ENCODE data around the gene NTN3.

NTN3 gene

DNA sequence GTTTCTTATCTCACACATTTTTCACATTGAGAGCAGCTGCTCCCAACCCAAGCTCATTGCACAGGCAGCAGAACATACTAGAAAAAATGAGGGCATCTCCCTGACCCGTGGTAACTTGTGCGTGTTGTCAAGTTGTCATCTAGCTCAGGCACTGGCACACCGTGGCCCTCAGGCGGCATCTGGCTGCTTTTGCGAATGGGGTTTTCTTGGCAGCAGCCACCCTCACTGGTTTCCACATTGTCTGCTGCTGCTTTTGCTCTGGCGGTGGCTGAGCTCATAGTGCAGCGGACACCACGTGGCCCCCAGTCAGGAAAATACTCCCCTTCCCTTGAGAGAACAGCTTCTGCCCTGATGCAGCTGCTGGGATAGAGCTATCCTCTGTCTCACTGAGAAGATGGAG is 20.6 kb upstream of the NTN3 start:
- H3K9me3 ChIP-seq (ENCODE audit: severe bottlenecking) = no peaks in the 10 kb centered on the region
- H3K27me3 ChIP-seq (ENCODE audit: insufficient read depth, low read depth, severe bottlenecking) = no peaks in the 10 kb centered on the region
- peaks cover 90% of the 10 kb centered on the region for H3K36me3 ChIP-seq
- DNase-seq = no peak
- H3K27ac ChIP-seq = no peak overlapping the region
- TF ChIP-seq, protein P1, sequence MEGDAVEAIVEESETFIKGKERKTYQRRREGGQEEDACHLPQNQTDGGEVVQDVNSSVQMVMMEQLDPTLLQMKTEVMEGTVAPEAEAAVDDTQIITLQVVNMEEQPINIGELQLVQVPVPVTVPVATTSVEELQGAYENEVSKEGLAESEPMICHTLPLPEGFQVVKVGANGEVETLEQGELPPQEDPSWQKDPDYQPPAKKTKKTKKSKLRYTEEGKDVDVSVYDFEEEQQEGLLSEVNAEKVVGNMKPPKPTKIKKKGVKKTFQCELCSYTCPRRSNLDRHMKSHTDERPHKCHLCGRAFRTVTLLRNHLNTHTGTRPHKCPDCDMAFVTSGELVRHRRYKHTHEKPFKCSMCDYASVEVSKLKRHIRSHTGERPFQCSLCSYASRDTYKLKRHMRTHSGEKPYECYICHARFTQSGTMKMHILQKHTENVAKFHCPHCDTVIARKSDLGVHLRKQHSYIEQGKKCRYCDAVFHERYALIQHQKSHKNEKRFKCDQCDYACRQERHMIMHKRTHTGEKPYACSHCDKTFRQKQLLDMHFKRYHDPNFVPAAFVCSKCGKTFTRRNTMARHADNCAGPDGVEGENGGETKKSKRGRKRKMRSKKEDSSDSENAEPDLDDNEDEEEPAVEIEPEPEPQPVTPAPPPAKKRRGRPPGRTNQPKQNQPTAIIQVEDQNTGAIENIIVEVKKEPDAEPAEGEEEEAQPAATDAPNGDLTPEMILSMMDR (IDR thresholded peaks at IDR 0.05; ENCODE audit: low read depth, low read length) = no peak
- H3K4me3 ChIP-seq (ENCODE audit: low read depth, low read length) = no peak overlapping the region

DNA sequence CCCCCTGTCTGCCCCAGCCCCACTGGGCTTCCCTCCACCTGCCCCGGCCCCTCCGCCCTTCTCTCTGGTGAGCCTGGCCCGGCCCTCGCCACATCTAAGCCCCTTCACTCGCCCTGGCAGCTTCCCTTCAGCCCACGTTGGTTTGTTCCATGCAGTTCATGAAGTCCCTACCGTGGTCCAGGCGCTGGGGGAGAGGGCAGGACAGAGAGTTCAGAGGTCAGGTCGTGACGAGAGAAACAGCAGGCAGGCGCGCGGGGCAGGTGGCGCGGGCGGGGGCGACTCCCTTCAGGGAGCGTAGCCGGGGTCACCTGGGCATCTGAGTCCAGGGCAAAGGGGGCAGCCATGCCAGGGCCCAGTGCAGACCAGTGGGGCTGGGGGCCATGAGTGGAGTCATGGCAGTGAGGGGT is 20.1 kb upstream of the NTN3 start:
- Histone ChIP-seq H3K27me3 (ENCODE audit: insufficient read depth, low read depth, severe bottlenecking) (no peaks in the 10 kb centered on the region), H3K9me3 (ENCODE audit: severe bottlenecking) (no peaks in the 10 kb centered on the region), H3K36me3 (peaks cover 90% of the 10 kb centered on the region), H3K4me3 (ENCODE audit: low read depth, low read length) (no peak overlapping the region), H3K27ac (no peak overlapping the region)
- no peak for DNase-seq
- TF ChIP-seq, protein P1 (IDR thresholded peaks at IDR 0.05; ENCODE audit: low read depth, low read length) = no peak

DNA sequence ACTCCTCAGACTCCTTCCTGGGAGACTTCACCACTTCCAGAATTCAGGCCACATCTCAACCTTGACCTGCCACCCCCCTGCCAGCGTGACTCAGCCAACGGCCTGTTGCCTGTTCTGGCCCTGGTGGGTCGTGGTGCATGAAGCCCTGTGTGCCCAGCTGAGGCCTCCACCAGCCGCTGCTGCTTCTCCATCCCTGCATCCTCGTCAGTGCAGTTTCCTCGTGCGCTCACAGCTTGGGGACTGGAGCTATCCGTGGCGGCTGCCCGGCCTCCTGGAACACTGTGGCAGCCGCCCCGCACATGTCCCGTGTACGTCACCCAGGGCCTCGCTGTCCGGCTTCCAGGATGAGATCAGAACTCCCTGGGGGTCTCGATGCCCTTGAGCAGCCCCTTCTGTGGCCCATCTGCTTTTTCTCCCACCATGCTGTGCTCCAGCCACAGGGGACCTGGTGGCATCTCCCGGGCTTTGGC is 19.2 kb upstream of the NTN3 start:
- H3K27ac ChIP-seq = no peak overlapping the region

DNA sequence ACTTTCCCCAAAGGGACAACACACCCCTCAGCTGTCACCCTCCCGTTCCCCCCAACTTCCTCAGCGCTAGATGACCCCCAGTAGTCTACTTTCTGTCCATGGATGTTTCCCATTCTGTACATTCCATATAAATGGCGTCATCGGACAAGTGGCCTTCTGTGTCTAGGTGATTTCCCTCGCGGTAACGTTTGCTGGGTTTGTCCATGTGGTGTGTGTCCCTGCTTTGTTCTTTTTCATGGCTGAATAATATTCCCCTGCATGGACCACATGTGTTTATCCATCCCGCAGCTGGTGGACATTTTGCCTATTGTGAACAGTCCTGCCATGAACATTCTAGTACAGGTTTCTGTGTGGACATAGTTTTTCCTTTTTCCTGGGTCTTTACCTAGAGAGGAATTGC is 18.4 kb upstream of the NTN3 start:
- no peak for DNase-seq
- TF ChIP-seq, protein P1 (IDR thresholded peaks at IDR 0.05; ENCODE audit: low read depth, low read length) = no peak
- no peak overlapping the region for H3K4me3 ChIP-seq (ENCODE audit: low read depth, low read length)
- no peaks in the 10 kb centered on the region for H3K9me3 ChIP-seq (ENCODE audit: severe bottlenecking)
- H3K36me3 ChIP-seq = peaks cover 90% of the 10 kb centered on the region
- no peaks in the 10 kb centered on the region for H3K27me3 ChIP-seq (ENCODE audit: insufficient read depth, low read depth, severe bottlenecking)
- no peak overlapping the region for H3K27ac ChIP-seq

More for the DNA sequence above, 19.2 kb upstream of the NTN3 start:
- no peak overlapping the region for H3K4me3 ChIP-seq (ENCODE audit: low read depth, low read length)
- peaks cover 90% of the 10 kb centered on the region for H3K36me3 ChIP-seq
- TF ChIP-seq, protein P1 (IDR thresholded peaks at IDR 0.05; ENCODE audit: low read depth, low read length) = no peak
- H3K27me3 ChIP-seq (ENCODE audit: insufficient read depth, low read depth, severe bottlenecking) = no peaks in the 10 kb centered on the region
- DNase-seq = no peak
- H3K9me3 ChIP-seq (ENCODE audit: severe bottlenecking) = no peaks in the 10 kb centered on the region

DNA sequence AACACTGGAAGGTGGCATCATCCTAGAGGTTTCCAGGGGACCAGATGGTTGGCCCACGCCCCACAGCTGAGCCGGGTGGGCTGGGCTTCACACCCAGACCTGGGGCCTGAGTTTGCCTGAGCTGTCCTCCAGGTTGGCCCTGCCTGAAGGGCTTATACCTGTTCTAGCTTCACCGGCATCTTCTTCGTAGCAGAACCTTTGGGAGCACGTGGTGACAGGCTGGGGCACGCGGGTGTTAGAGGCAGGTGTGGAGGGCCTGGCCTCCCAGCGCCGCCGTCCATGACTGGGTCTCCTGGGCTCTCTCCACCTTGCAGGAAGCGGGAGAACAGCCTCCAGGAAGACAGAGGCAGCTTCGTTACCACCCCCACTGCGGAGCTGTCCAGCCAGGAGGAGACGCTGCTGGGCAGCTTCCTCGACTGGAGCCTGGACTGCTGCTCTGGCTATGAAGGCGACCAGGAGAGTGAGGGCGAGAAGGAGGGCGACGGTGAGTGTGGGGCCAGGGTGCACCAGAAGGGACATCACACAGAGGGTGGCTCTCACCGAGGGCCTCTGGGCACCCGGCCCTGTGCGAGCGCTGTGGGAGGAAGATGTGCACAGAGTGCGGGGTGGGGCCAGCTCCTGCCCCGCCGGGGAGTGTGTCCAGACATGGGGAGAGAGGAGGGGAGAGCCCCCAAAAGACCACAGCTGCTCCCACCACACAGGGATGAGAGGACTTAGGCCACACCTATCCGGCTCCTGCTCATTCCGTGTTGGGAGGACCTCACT is 15.8 kb upstream of the NTN3 start:
- Histone ChIP-seq H3K27me3 (ENCODE audit: insufficient read depth, low read depth, severe bottlenecking) (no peaks in the 10 kb centered on the region), H3K4me3 (ENCODE audit: low read depth, low read length) (no peak overlapping the region), H3K27ac (no peak overlapping the region), H3K9me3 (ENCODE audit: severe bottlenecking) (no peaks in the 10 kb centered on the region), H3K36me3 (peaks cover 72% of the 10 kb centered on the region)
- TF ChIP-seq, protein P1 (IDR thresholded peaks at IDR 0.05; ENCODE audit: low read depth, low read length) = no peak
- no peak for DNase-seq

Data from WERI-Rb-1 (cell line).